Endothelial cell of umbilical vein (primary cell): Measurements from ENCODE around the gene OTULIN. TPM values are rescaled to one million over a fixed set of nuclear protein-coding genes. Genes with fewer than 3 reads are reported as not detected.

ENCODE experiments used
- BruUV-seq: library from RNA; stranded (reverse); fragments of 400-500 nt; replicated peaks from 2 replicates; lab custom pipeline; 2021; lab: Mats Ljungman, UMichigan
- CTCF ChIA-PET: fragments of 300-600, 350-600 bp; sonication (Branson Sonifier 250); formaldehyde crosslinking; loops from one replicate; lab custom pipeline; 2021; ENCODE audit warnings: antibody characterized with exemption, inconsistent platforms; lab: Charles Lee
- POLR2A ChIA-PET: fragments of 300-600, 350-600 bp; sonication (Branson Sonifier 250); formaldehyde crosslinking; loops from one replicate; lab custom pipeline; 2021; ENCODE audit warnings: antibody characterized with exemption, inconsistent platforms; lab: Charles Lee
- DNase-seq: peaks from one replicate; pipeline ENCODE4 v3.0.0-alpha.2; 2011; ENCODE audit warnings: low read depth, low spot score
- FAIRE-seq: peaks from 2 replicates; lab custom pipeline; 2011; peaks lifted over from hg19 to GRCh38; lab: Jason Lieb, UNC
- H2AFZ ChIP-seq: 2 replicates; pipeline ENCODE4 v1.6.0; 2012; ENCODE audit warnings: low read depth, low read length, control low read depth, inconsistent platforms
- H3K27ac ChIP-seq: 2 replicates; pipeline ENCODE4 v1.5.1; 2011; ENCODE audit warnings: low read depth, mild to moderate bottlenecking, control low read depth, low read length, moderate library complexity; ENCODE audit not compliant: insufficient read depth
- H3K27me3 ChIP-seq, 2 experiments: 2 replicates each; pipeline versions ENCODE4 v1.6.0 to v1.6.1; 2011; ENCODE audit warnings: low read length in 2 of 2, mixed read lengths in 1 of 2; ENCODE audit not compliant: control insufficient read depth in 2 of 2, insufficient read depth in 2 of 2
- H3K36me3 ChIP-seq, 2 experiments: 2 replicates in 1 of 2; 3 replicates in 1 of 2; pipeline ENCODE4 v1.5.1; 2011; ENCODE audit warnings: low read length in 2 of 2, mild to moderate bottlenecking in 1 of 2, moderate library complexity in 1 of 2; ENCODE audit not compliant: control insufficient read depth in 2 of 2, insufficient read depth in 2 of 2; ENCODE audit errors: extremely low read depth in 1 of 2
- H3K4me1 ChIP-seq: 3 replicates; pipeline ENCODE4 v1.5.1; 2011; ENCODE audit warnings: mild to moderate bottlenecking, low read length; ENCODE audit not compliant: control insufficient read depth, insufficient read depth; ENCODE audit errors: extremely low read depth
- H3K4me2 ChIP-seq: 2 replicates; pipeline ENCODE4 v1.6.1; 2011; ENCODE audit warnings: low read length, control low read depth, mixed read lengths; ENCODE audit not compliant: insufficient read depth
- H3K4me3 ChIP-seq, 3 experiments: fragments of 200-600 bp in 1 of 3; sonication (generic), shearing (Covaris generic) in 1 of 3; replicated peaks in 1 of 3; 2 replicates each; pipeline ENCODE4 v1.5.1; 2011 to 2016; ENCODE audit warnings: control low read depth in 3 of 3, low read length in 3 of 3, mild to moderate bottlenecking in 2 of 3, inconsistent platforms in 1 of 3, low read depth in 1 of 3, moderate library complexity in 1 of 3; ENCODE audit not compliant: insufficient read depth in 1 of 3
- H3K79me2 ChIP-seq: 2 replicates; pipeline ENCODE4 v1.6.0; 2012; ENCODE audit warnings: low read length, inconsistent platforms; ENCODE audit not compliant: control insufficient read depth, insufficient read depth
- H3K9ac ChIP-seq: replicated peaks from 2 replicates; pipeline ENCODE3; 2011; ENCODE audit warnings: low read length, control low read depth; ENCODE audit not compliant: insufficient read depth; ENCODE audit errors: extremely low read depth
- H3K9me1 ChIP-seq: replicated peaks from 3 replicates; pipeline ENCODE4 v1.6.0; 2011; ENCODE audit warnings: mild to moderate bottlenecking, low read length; ENCODE audit not compliant: control insufficient read depth, insufficient read depth; ENCODE audit errors: extremely low read depth
- H3K9me3 ChIP-seq: replicated peaks from 2 replicates; pipeline ENCODE4 v1.5.1; 2012; ENCODE audit warnings: low read length, inconsistent platforms; ENCODE audit not compliant: control insufficient read depth, insufficient read depth
- H4K20me1 ChIP-seq: replicated peaks from 2 replicates; pipeline ENCODE3; 2011; ENCODE audit warnings: mild to moderate bottlenecking, low read length; ENCODE audit not compliant: control insufficient read depth, insufficient read depth; ENCODE audit errors: extremely low read depth
- CTCF ChIP-seq, 2 donors: IDR thresholded peaks; 1 replicate in 1 of 2; 2 replicates in 1 of 2; pipeline ENCODE4 v1.5.1; 2011; ENCODE audit warnings: low read length in 2 of 2, mild to moderate bottlenecking in 2 of 2, moderate library complexity in 2 of 2, control low read depth in 1 of 2, inconsistent platforms in 1 of 2, low read depth in 1 of 2; ENCODE audit not compliant: insufficient read depth in 1 of 2; ENCODE audit errors: extremely low read depth in 1 of 2
- EZH2 ChIP-seq: IDR thresholded peaks from 2 replicates; pipeline ENCODE4 v1.6.1; 2012; ENCODE audit warnings: borderline replicate concordance, low read depth, mild to moderate bottlenecking, moderate library complexity, low read length, inconsistent platforms; ENCODE audit not compliant: severe bottlenecking
- FOS ChIP-seq: IDR thresholded peaks from 2 replicates; pipeline ENCODE4 v1.6.1; 2011; ENCODE audit warnings: mild to moderate bottlenecking, low read length, moderate library complexity, borderline replicate concordance; ENCODE audit not compliant: insufficient read depth
- GATA2 ChIP-seq: IDR thresholded peaks from 2 replicates; pipeline ENCODE4 v1.7.0; 2011; ENCODE audit warnings: low read depth, mild to moderate bottlenecking, moderate library complexity, mixed read lengths, low read length; ENCODE audit not compliant: insufficient read length, insufficient read depth
- JUN ChIP-seq: IDR thresholded peaks from 2 replicates; pipeline ENCODE4 v1.6.1; 2011; ENCODE audit warnings: borderline replicate concordance, low read depth; ENCODE audit not compliant: insufficient read length, insufficient read depth
- MYC ChIP-seq: IDR thresholded peaks from one replicate; pipeline ENCODE4 v1.6.1; 2011; ENCODE audit warnings: mild to moderate bottlenecking, low read depth, low read length
- POLR2A ChIP-seq: IDR thresholded peaks from 2 replicates; pipeline ENCODE4 v1.6.1; 2012; ENCODE audit warnings: low read depth, mild to moderate bottlenecking, control low read depth, low read length
- POLR2AphosphoS5 ChIP-seq: IDR thresholded peaks from 2 replicates; pipeline ENCODE4 v1.6.1; 2012; ENCODE audit warnings: low read depth, mild to moderate bottlenecking, control low read depth, low read length, moderate library complexity; ENCODE audit not compliant: insufficient read depth
- dilution Hi-C: fragments of 300-500 bp; cut with MboI; formaldehyde crosslinking; loops from one replicate; pipeline ENCODE4 v1.15.0; 2019; ENCODE audit warnings: low sequenced_read_pairs; ENCODE audit not compliant: extremely low pct_ligation_motif_present
- intact Hi-C: fragments of 100-400 bp; cut with micrococcal nuclease; formaldehyde crosslinking; loops from one replicate; pipeline ENCODE4 v1.10.0; 2022
- polyA plus RNA-seq, 4 experiments: library from polyadenylated mRNA; depleted of rRNA in 3 of 4; stranded (reverse) in 3 of 4; unstranded in 1 of 4; fragments of >200 nt; gene quantifications; 2 replicates each; pipeline versions ENCODE4 v1.2.1 to v1.2.3, GENCODE V29; 2011 to 2012; ENCODE audit warnings: missing spikeins in 1 of 4
- total RNA-seq: library from RNA; stranded (reverse); gene quantifications from 2 replicates; pipeline ENCODE4 v1.2.3, GENCODE V29; 2021
- TF ChIP-seq, protein P1 (sequence below): IDR thresholded peaks from 2 replicates; pipeline ENCODE4 v1.6.1; 2011; ENCODE audit not compliant: insufficient read depth, insufficient read length

The OTULIN gene
- total and polyA plus RNA-seq, 2 donors (not counting 3 experiments of a cell fraction or from before 2014, with no cell fraction given): 7.8 to 30.2 TPM

- no peaks in the 10 kb centered on the region for H3K36me3 ChIP-seq
- H3K27me3 ChIP-seq: peaks cover 3 to 8% of the 10 kb centered on the region in 2 experiments
- no peaks in the 10 kb centered on the region for H3K9me3 ChIP-seq
- H3K4me2 ChIP-seq: no peak overlapping the region
- H3K9ac ChIP-seq: no peak overlapping the region
- intact Hi-C loops (no loop called here), dilution Hi-C loops (no loop called here)
- H4K20me1 ChIP-seq: no peaks in the 10 kb centered on the region
- H2AFZ ChIP-seq: no peak overlapping the region
- H3K27ac ChIP-seq: no peak overlapping the region
- TF ChIP-seq, protein P1, sequence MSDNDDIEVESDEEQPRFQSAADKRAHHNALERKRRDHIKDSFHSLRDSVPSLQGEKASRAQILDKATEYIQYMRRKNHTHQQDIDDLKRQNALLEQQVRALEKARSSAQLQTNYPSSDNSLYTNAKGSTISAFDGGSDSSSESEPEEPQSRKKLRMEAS: no peak
- TF ChIP-seq GATA2 (no peak), POLR2AphosphoS5 (no peak), EZH2 (no peak), MYC (no peak), FOS (no peak), CTCF (IDR thresholded peaks at IDR 0.05; ENCODE audit: extremely low read depth in 1 of 2, insufficient read depth in 1 of 2, low read depth in 1 of 2, low read length in 2 of 2) (no peak), JUN (no peak), POLR2A (no peak)
- H3K4me3 ChIP-seq: no peak overlapping the region
- H3K79me2 ChIP-seq: peaks cover 2% of the 10 kb centered on the region
- POLR2A ChIA-PET: no interaction called here
- no peaks in the 10 kb centered on the region for H3K9me1 ChIP-seq
- no peak for DNase-seq
- FAIRE-seq: no peak
- no TSS peak for BruUV-seq
- CTCF ChIA-PET: interaction anchor here (0.6 to 1.8 kb wide), 3 partner anchors 11 to 218 kb away, joined by 3 to 7 read pairs (median 3); no protein-coding TSS in a partner anchor
- peaks cover 11% of the 10 kb centered on the region for H3K4me1 ChIP-seq
These were observed 4.5 kb upstream of the OTULIN start for GRCh38 chr5:14659821-14660607.
